Gastroesophageal sphincter (tissue), 4 donors: ENCODE measurements around the gene SYNGR3. TPM values are rescaled to one million over a fixed set of nuclear protein-coding genes. Genes with fewer than 3 reads are reported as not detected.

ENCODE experiments used
- ATAC-seq: fragments of 150-250 bp; one replicate; pipeline ENCODE4 v1.9.1; 2016; ENCODE audit warnings: mild to moderate bottlenecking, moderate library complexity
- H3K27ac ChIP-seq, 4 donors: fragments of 200-600 bp; sonication (generic) in 3 of 4; 1 replicate in 3 of 4; 2 replicates in 1 of 4; pipeline ENCODE4 v1.5.1; 2016 to 2019
- H3K27me3 ChIP-seq: fragments of 200-600 bp; sonication (generic); one replicate; pipeline ENCODE4 v1.5.1; 2019
- H3K36me3 ChIP-seq, 2 donors: fragments of 200-600 bp; sonication (generic); one replicate each; pipeline ENCODE4 v1.5.1; 2019; ENCODE audit warnings: control low read depth in 1 of 2
- H3K4me1 ChIP-seq, 3 donors: fragments of 200-600 bp; sonication (generic); 1 replicate in 2 of 3; 2 replicates in 1 of 3; pipeline ENCODE4 v1.5.1; 2016 to 2019; ENCODE audit warnings: control low read depth in 2 of 3
- H3K4me3 ChIP-seq, 2 donors: fragments of 200-600 bp; sonication (generic); one replicate each; pipeline ENCODE4 v1.5.1; 2019; ENCODE audit warnings: mild to moderate bottlenecking in 1 of 2, moderate library complexity in 1 of 2
- H3K9me3 ChIP-seq, 3 donors: fragments of 200-600 bp; sonication (generic); one replicate each; pipeline ENCODE4 v1.5.1; 2017 to 2019; ENCODE audit warnings: control low read depth in 2 of 3
- CTCF ChIP-seq, 4 experiments: fragments of 200-600 bp in 2 of 4; fragments of 450-650 bp in 2 of 4; sonication (generic) in 1 of 4; IDR thresholded peaks; one replicate each; pipeline ENCODE4 v1.5.1; 2017 to 2019; ENCODE audit warnings: antibody characterized with exemption in 4 of 4, mild to moderate bottlenecking in 2 of 4, moderate library complexity in 2 of 4
- EP300 ChIP-seq: sonication (generic); formaldehyde crosslinking; IDR thresholded peaks from one replicate; pipeline ENCODE4 v1.6.1; 2017; ENCODE audit warnings: antibody characterized with exemption, mild to moderate bottlenecking
- POLR2A ChIP-seq, 2 donors: fragments of 450-650 bp; IDR thresholded peaks; one replicate each; pipeline ENCODE4 v1.6.1; 2017; ENCODE audit warnings: antibody characterized with exemption in 2 of 2, mild to moderate bottlenecking in 2 of 2, moderate library complexity in 1 of 2
- POLR2AphosphoS5 ChIP-seq: sonication (generic); formaldehyde crosslinking; IDR thresholded peaks from one replicate; pipeline ENCODE4 v1.6.1; 2017; ENCODE audit warnings: antibody characterized with exemption
- WGBS, 2 donors: methylation state at CpG; one replicate each; pipeline ENCODE4 v1.1.5; 2018; ENCODE audit warnings: low coverage in 1 of 2; 5-methylcytosine and 5-hydroxymethylcytosine counted together
- total RNA-seq, 4 donors: library from RNA; depleted of rRNA; stranded (reverse); fragments of >200 nt; gene quantifications; one replicate each; pipeline ENCODE4 v1.1.0, GENCODE V29; 2016

SYNGR3 gene
- total RNA-seq, 4 donors from 2014 or later, result 1.2 to 5.1 (median 3.1) TPM; not detected in 1

DNA sequence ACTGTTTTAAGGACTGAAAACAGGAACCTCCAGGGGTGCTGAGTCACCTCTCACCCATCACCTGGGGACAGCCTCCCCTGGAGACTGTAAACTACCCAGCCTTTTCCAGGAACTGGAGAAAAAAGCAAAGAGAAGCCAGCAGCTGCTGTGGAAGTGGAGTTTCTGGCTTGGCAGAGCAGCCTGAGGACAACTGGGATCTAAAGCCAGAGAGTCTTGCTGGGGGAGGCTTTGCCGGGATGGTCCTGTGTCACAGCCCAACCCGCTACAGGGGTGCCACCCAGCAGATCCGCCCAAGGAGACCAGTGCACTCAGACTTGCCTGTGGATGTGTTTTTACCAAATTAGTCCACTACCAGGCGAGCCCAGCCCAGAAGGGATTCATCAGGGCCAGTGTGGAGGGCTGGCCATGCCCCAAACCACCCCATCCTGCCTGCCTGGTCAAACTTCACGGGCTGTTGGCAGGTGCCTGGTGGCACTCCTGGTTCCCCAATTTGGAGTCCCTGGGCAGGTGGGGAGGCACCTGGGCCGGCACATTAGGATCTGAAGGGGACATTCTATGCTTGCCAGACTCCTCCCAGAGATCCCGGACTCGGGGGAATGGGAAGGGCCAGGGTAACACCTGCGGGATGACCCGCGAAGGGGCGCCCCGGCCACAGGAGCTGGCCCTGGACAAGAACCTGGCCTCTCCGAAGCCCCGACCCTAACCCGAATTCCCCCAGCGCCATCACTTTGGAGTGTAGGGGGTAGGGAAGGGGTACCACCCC is 47.5 kb upstream of the SYNGR3 start:
- TF ChIP-seq POLR2A (IDR thresholded peaks at IDR 0.05) (peak; percentile 17 to 34), POLR2AphosphoS5 (peak; percentile 48), CTCF (IDR thresholded peaks at IDR 0.05) (no peak)
- peaks cover 2 to 34% (median 11%) of the 10 kb centered on the region in 3 donors for H3K4me1 ChIP-seq
- H3K4me3 ChIP-seq, result peak overlapping the region; percentile 87 to 92
- no peaks in the 10 kb centered on the region for H3K9me3 ChIP-seq
- WGBS, 2 donors, result 4% methylated on average over 4 of the region's 17 CpGs; no CpG with 5 or more reads in 1 of the 2 donors
- no peak for ATAC-seq
- peaks cover 0 to 42% of the 10 kb centered on the region in 2 donors for H3K36me3 ChIP-seq
- no peaks in the 10 kb centered on the region for H3K27me3 ChIP-seq
- H3K27ac ChIP-seq, result peak overlapping the region; percentile 92 to 96 (median 96)

DNA sequence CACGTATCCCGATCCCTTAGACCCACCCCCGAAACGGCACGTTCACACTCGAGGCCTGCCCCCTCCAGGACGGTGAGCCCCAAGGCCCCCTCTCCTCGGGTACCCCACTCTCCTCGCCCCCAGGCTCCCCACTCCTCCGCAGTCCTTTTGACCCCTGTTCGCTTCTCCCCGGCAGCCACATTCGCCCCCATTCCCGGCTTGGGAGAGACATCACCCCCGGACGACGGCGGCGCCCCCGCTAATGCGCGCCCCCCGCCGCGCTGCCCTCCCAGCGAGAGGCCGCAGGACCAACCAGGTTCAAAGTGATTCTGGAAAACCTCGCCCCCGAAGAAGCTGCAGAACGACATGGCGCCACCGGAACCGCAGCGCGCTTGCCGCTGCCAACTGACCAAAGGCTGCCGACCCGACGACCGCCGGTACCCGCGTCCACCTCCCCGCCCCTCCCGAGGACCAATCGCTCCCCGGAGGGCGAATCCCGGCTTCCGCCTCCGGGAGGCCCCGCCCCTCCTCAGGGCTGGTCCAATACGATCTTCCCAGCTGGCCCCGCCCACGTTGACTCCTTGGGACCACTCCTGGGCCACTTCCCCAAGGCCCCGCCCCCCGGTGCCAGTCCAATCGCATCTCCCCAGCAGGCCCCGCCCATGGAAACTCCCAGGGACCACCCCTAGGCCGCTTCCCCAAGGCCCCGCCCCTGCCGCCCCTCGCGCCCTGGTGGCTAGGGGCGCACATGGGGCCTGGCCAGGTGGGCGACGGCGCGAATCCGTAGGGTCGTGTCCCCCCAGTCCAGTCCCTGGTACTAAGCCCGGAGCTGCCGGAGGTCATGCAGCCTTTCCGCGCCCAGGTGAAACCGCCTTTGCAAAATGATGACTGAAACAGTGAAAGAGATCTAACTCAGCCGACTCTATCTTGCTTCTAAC is 46.7 kb upstream of the SYNGR3 start, which contains the start of gene MSRB1:
Gene MSRB1, minus strand, starts transcription at position 390 of the 917 bp plus-strand sequence. Its CDS starts 43 bp downstream, at position 347.
- peaks cover 0 to 33% of the 10 kb centered on the region in 2 donors for H3K36me3 ChIP-seq
- peaks cover 2 to 34% (median 11%) of the 10 kb centered on the region in 3 donors for H3K4me1 ChIP-seq
- TF ChIP-seq EP300, result no peak
- TF ChIP-seq POLR2AphosphoS5, result peak; percentile 99
- TF ChIP-seq CTCF (IDR thresholded peaks at IDR 0.05), result peak in 1 of 4 experiments; percentile 17
- peak; percentile 96 to 97 for TF ChIP-seq POLR2A (IDR thresholded peaks at IDR 0.05)
- no peaks in the 10 kb centered on the region for H3K9me3 ChIP-seq
- 5 to 10% methylated on average over 5 to 6 of the region's 77 CpGs for WGBS, 2 donors
- H3K4me3 ChIP-seq, result peak within 1 kb of the TSS; percentile 87 to 92
- peak within 1 kb of the TSS; percentile 92 to 96 (median 96) for H3K27ac ChIP-seq
- ATAC-seq, result peak; percentile 97
- H3K27me3 ChIP-seq, result no peaks in the 10 kb centered on the region

- peaks cover 0 to 17% of the 10 kb centered on the region in 2 donors for H3K36me3 ChIP-seq
- no peak overlapping the region for H3K4me3 ChIP-seq
- no peaks in the 10 kb centered on the region for H3K27me3 ChIP-seq
- H3K27ac ChIP-seq, result no peak overlapping the region
- H3K9me3 ChIP-seq, result no peaks in the 10 kb centered on the region
- no peak for ATAC-seq
- WGBS, 2 donors, result 81 to 88% methylated on average over 4 to 12 of the region's 21 CpGs
- H3K4me1 ChIP-seq, result peaks cover 2 to 34% (median 11%) of the 10 kb centered on the region in 3 donors
- TF ChIP-seq EP300 (no peak), POLR2AphosphoS5 (no peak), CTCF (IDR thresholded peaks at IDR 0.05) (no peak), POLR2A (IDR thresholded peaks at IDR 0.05) (no peak)
Observed at GRCh38 chr16:1944612-1945199, 45.1 kb upstream of the SYNGR3 start.

DNA sequence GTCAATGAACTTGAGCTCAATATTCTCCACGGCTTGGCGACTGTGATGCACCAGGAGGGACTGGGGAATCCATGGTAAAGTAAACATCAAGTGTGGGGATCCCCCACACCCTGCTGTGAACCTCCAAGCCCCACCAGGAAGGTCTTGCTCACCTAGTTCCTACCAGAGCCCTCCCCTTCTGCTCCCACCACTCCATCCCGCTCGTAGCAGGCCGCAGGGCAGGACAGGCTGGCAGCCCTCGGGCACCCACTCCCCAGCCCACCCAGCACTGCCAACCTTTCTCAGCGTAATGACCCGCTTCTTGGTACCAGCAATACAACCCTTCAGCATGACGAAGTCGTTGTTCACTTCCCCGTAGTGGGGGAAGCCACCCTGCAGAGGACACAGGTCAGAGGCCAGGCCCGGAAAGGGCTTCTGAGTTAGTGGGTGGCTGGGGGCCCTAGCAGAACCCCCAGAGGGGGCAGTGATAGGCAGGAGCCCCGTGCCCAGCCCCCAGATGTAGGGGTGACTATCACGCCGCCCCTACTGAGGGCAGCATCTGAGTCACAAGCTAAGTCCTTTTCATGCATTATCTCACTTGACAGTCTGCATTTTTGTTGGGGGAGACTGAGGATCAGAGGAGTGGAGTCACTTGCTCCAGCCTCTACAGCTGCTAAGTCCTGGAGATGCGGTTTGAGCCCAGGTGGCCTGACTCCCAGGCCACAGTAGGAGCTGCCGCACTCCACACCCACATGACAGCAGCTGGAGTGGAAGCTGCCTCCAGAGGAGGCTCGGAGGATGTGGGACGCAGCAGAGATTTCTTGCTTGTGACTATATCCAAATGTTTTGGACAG is 44.0 kb upstream of the SYNGR3 start:
- ATAC-seq, result no peak
- H3K36me3 ChIP-seq, result peaks cover 0 to 6% of the 10 kb centered on the region in 2 donors
- H3K27ac ChIP-seq, result no peak overlapping the region
- no peak overlapping the region for H3K4me3 ChIP-seq
- no peaks in the 10 kb centered on the region for H3K27me3 ChIP-seq
- H3K4me1 ChIP-seq, result peaks cover 2 to 27% (median 11%) of the 10 kb centered on the region in 3 donors
- 75 to 85% methylated on average over 2 to 13 of the region's 19 CpGs for WGBS, 2 donors
- H3K9me3 ChIP-seq, result no peaks in the 10 kb centered on the region
- TF ChIP-seq EP300 (no peak), POLR2A (IDR thresholded peaks at IDR 0.05) (no peak), POLR2AphosphoS5 (no peak), CTCF (IDR thresholded peaks at IDR 0.05) (no peak)
